ENCODE data around the gene GPR35.

GPR35 gene

DNA sequence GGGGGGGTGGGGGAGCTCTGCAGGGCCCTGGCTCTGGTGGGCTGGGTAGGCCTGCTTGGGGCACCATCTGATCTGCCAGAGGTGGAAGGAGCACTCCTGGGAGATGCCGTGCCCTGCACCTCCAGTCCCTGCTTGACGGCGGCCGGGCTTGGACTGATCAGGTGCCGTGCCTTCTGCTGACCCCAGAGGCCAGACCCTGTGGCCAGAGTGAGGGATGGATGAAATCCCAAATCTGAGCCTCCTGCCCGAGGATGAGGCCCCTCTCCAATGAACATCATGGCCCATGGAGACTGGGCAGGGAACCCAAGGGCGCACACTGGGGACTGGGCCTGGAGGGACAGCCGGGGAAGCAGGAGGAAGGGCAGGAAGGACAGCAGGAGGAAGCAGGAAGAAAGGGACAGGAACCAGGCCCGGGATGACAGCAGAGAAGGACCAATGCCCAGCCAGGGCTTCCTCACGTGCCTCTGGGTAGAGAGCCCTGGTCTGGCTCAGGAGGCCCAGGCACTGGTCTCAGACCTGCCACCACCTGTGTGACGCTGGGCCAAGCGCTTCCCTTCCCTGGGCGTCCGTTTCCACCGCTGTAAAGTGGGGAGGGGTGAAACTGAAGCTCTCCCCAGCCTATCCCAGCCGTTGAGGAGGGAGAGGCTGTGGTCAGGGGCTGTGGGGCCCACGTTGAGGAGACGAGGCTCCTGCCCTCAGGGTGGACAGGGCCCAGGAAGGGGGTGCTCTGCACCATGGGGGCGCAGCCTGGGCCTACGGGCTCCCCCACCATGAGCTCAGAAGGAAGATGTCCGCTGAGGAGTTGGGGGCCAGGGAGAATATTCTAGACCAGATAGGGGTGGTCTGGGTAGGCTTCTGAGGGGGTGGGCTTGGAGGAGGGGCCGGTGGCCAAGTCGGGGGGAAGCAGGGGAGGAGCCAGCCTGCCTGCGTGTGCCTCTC lies 1.0 kb upstream of the GPR35 start:
- no peak for DNase-seq

DNA sequence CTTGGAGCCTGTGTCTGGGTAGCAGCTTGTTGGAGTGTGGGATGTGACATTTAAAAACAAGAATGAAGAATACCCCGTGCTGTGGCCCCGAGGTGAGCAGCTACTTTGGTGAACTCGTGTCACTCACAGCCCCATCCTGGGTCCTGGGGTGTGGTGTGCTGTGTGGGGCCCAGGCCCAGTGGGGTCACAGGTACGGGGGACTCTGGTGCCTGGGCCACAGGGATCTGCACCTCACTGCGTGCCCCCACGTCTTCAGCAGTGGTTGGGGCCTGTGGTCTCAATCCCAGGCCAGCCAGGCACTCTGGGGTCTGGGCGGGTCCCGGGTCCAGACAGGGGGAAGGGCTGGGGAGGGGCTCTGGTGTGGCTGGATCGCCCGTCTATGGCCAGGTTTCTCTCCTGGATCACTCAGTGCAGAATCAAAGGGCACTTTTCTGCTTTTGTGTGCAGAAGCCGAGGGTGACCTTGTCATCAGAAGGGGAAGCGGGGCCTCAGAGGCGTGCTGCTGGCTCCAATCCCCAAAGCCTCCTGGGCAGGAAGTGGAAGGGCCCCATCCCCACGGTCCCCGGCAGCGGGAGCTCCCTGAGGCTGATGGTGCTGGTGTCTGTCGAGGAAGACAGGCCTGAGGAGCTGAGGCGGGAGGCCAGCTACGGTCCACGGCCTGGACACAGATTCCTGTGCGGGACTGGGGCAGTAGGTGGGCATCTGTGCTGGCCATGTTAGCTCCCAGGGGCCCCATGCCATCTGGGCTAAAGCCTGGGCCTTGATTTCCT lies 1.4 kb downstream of the GPR35 start:
- DNase-seq, result no peak

DNA sequence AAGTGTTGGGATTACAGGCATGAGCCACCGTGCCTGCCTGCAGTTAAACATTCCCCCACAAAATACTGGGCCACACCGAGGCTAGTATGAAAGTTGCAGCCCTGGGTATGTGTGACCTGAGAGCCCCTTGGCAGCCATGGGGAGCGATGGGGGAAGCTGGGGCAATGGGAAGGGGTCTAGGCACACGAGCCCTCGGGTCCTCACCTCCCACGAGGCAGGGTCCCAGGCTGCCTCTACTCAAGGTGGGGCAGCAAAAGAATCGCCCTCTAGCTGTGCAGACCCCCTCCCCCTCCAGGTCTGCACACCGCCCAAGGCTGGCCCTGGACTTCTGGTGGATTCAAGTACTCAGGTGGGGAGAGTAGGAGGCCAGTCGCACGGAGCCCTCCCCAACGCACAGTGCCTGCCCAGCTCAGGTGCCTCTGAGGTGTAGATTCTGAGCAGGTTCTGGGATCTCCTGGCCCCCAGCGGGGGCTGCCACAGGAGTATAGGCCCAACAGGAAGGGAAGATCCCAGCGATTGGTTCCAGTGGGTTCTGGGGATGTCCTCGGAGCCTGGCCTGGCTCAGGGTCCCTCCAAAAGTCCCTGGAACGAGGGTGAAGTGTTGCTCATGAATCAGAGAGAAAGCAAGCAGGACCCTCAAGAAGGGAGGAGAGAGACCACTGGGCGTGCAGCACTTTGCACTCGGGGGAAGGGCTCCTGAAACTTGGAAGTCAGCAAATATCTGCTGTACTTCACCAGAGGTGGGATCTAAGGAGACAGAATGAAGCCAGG lies 2.6 kb downstream of the GPR35 start:
- no peak for DNase-seq

DNA sequence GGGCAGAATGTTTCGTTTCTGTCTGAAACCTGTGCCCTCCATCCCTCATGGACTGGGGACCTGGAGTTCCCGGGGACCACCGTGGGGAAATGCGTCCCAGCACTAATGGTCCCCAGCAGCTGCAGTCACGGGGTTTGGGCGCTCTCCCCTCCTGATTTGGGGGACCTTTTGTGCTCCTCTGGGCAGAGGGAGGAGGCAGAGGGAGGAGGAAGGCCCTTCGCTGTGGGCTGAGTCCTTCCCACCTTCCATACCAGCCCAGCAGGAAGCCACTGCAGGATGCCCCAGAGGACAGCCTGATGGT lies 3.2 kb downstream of the GPR35 start:
- DNase-seq, result no peak

DNA sequence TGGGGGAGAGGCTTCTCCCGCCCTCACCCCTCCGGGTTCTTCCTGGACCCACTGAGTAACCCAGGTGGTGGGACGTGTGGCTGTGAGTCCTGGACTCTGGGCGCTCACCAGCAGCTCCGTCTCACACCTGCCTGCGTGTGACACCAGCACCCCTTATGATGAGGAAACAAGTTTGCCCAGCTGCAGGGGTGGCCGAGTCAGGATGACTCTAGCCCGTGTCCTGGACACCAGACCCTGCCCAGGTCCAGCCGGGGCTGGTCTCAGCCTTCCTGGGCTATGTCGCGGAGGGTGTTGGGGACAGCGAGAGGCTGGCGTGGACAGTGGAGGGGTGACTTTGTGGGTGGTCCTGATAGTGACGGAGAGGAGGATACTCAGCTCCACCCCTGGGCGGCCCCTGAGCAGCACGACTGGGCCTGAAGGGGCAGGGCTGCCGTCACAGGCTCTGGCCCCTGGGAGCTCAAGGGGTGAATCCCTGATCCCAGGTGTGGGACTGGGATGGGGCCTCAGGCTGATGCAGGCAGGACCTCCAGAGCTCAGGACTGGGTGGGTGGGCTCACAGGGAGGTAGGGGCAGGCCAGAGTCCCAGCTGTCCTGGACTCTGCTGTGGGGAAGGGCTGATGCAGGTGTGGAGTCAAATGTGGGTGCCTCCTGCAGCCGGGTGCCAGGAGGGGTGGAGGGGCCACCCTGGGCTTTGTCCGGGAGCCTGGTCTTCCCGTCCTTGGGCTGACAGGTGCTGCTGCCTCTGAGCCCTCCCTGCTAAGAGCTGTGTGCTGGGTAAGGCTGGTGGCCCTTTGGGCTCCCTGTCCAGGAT lies 3.7 kb downstream of the GPR35 start:
- no peak for DNase-seq

DNA sequence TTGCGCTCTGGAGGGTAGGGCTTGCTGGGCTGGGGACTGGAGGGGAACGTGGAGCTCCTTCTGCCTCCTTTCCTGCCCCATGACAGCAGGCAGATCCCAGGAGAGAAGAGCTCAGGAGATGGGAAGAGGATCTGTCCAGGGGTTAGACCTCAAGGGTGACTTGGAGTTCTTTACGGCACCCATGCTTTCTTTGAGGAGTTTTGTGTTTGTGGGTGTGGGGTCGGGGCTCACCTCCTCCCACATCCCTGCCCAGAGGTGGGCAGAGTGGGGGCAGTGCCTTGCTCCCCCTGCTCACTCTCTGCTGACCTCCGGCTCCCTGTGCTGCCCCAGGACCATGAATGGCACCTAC lies 4.3 kb downstream of the GPR35 start:
- DNase-seq, result no peak

DNA sequence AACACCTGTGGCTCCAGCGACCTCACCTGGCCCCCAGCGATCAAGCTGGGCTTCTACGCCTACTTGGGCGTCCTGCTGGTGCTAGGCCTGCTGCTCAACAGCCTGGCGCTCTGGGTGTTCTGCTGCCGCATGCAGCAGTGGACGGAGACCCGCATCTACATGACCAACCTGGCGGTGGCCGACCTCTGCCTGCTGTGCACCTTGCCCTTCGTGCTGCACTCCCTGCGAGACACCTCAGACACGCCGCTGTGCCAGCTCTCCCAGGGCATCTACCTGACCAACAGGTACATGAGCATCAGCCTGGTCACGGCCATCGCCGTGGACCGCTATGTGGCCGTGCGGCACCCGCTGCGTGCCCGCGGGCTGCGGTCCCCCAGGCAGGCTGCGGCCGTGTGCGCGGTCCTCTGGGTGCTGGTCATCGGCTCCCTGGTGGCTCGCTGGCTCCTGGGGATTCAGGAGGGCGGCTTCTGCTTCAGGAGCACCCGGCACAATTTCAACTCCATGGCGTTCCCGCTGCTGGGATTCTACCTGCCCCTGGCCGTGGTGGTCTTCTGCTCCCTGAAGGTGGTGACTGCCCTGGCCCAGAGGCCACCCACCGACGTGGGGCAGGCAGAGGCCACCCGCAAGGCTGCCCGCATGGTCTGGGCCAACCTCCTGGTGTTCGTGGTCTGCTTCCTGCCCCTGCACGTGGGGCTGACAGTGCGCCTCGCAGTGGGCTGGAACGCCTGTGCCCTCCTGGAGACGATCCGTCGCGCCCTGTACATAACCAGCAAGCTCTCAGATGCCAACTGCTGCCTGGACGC lies 4.9 kb downstream of the GPR35 start:
- DNase-seq, result no peak

DNA sequence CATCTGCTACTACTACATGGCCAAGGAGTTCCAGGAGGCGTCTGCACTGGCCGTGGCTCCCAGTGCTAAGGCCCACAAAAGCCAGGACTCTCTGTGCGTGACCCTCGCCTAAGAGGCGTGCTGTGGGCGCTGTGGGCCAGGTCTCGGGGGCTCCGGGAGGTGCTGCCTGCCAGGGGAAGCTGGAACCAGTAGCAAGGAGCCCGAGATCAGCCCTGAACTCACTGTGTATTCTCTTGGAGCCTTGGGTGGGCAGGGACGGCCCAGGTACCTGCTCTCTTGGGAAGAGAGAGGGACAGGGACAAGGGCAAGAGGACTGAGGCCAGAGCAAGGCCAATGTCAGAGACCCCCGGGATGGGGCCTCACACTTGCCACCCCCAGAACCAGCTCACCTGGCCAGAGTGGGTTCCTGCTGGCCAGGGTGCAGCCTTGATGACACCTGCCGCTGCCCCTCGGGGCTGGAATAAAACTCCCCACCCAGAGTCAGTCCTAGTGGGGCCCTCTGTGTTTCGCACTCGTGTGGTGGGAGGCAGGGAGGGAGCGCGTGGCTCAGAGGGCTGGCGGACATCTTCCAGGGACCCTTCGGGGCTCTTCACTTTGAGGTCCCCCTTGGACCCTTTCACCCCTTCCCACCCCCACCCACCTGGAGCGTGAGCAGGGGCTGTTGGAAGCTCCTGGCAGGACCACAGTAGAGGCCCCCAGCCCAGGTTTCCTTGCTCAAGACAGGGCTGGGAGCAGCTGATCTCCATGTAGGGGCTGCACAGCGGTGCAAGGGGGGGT lies 5.7 kb downstream of the GPR35 start:
- DNase-seq, result no peak

DNA sequence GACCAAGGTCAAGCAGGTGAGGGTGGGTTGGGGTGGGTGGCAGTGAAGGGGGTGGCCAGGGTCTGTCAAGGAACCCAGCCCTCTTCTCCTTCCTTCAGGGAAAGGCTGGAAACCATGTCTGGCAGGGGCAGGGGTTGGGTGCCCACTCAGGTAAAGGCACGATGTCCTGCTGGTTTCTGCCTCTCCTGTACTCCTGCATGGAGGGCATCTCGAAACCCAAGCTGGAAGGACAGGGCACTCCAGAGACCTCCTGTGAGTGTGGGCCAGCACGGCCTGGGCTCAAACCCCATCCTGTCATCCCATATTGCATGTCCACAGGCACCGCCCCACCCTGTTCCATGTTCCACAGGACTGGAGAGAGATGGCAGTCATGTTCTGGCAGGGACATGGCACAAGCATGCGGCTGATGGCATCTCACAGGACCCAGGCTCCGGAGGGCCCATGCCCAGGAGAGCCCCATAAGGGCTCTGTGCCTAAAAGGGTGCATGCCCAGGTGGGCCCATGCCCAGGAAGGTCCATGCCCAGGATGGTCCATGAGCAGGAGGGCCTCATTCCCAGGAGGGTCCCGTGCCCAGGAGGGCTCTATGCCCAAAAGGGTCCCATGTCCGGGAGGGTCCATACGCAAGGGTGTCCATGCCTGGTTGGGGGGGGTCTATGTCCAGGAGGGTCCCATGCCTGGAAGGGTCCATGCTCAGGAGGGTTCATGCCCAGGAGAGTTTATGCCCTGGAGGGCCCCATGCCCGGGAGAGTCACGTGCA lies 6.4 kb downstream of the GPR35 start:
- no peak for DNase-seq

DNA sequence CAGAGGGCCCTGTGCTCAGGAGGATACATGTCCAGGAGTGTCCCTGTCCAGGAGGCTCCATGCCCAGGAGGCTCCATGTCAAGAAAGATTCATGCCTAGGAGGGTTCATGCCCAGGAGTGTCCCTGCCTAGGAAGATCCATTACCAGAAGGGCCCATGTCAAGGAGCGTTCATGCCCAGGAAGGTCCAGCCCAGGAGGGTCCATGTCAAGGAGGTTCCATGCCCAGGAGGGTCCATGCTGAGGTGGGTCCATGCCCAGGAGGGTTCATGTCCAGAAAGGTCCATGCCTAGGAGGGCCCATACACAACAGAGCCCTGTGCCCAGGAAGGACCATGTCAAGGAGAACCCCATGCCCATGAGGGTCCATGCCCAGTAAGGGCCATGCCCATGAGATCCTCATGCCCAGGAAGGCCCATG lies 7.0 kb downstream of the GPR35 start:
- DNase-seq, result no peak

DNA sequence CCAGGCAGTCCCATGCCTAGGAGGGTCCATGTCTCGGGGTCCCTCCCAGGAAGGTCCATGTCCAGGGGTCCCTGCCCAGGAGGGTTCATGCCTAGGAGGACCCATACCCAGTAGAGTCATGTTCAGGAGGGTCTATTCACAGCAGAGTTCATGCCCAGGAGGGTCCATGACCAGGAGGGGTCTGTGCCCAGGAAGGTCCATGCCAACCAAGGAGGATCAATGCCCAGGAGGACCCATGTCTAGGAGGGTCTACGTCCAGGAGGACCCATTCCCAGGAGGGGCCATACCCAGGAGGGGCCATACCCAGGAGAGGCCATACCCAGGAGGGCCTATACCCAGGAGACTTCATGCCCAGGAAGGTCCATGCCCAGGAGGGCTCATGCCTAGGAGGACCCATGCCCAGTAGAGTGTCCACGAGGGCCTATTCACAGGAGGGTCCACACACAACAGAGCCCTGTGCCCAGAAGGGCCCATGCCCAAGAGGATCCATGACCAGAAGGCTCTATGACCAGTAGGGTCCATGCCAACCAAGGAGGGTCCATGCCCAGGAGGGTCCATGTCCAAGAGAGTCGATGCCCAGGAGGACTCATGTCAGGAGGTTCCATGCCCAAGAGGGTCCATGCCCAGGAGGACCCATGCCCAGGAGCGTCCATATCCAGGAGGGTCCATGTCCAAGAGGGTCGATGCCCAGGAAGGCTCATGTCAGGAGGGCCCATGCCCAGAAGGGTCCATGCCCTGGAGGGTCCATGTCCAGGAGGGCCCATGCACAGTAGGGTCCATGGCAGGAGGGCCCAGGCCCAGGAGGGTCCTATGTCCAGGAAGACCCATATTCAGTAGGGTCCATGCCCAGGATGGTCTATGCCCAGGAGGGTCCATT lies 10.1 kb downstream of the GPR35 start:
- no peak for DNase-seq

DNA sequence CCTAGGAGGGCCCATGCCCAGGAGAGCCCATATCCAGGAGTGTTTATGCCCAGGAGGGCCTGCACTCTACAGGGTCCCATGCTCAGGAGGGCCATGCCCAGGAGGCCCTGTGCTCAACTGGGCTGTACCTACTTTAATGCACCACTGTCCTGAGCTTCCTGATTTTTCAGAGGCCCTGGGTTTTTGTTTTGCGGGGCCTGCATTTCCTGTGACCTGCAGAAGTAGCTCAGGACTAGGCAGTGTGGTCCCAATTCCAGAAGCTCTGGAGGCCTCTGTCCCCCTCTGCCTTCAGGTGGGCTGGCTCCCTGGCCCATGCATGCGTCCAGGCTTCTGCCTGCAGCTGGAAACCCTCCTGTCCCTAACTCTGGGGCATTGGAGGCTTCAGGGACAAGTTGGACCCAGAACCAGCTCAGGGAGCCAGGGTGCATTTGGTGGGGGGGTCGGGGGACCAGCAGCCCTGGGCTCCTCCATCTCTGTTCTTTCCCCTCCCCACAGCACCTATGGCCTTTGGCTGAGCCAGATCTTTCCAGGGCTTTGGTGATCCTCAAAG lies 10.8 kb downstream of the GPR35 start:
- DNase-seq, result no peak

DNA sequence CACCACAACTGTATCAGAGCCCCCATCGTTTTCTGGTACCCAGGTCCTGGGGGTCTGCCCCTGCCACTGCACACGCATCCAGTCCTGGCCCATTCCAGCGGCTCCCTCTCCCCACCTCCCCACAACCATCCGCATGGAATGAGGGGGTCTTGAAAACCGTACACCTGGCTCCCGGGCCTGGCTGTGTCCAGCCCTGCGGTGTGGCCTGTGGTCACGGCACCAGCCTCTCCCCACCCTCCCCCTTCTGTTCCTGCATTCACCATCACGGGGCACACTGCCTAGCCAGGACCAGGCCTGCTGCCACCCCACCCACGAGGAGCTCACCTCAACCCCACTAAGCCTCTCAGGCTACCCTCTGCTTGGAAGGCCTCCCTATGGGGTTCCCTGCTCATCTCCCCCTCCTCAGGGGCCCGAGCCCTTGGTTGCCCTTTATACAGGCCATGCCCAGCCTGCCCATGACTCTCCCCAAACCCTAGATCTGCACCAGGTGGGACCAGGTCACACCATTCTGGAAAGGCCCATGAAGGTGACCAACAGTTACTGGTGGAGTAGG lies 11.4 kb downstream of the GPR35 start:
- no peak for DNase-seq

DNA sequence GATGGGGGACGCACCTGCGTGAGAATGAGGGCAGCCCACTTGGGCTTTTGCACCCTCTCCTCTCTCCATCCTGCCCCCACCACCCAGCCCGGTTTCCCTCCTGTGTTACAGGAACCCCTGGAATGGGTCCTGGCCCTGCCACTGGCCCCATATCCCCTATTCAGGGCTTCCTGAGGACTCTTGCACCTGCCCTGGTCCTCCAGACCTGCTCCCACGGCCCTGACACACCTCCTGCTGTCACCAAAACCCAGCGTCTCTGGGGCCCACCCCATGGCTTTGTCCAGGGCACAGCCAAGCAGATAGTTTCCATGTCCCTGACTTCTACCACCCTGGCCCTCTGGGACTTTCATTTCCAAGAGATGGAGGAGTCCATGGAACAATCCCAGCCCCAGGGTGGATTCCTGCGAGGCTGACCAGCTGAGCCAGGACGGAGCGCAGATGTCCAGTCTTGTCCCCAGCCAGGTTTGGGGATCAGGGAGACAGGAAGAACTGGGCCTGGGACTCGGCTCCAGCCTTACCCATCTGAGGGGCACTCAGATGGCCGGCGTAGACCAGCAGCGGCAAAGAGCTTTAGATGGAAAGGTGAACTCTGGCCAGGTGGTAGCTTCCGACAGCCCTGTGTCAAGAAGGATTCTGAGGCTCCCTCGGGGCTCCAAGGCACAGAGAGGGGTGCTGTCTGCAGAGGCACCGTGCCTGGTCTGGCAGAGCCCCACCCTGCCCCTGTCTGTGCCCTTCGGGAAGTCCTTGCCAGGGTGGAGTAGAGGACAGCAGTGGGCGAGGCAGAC lies 12.0 kb downstream of the GPR35 start:
- no peak for DNase-seq

DNA sequence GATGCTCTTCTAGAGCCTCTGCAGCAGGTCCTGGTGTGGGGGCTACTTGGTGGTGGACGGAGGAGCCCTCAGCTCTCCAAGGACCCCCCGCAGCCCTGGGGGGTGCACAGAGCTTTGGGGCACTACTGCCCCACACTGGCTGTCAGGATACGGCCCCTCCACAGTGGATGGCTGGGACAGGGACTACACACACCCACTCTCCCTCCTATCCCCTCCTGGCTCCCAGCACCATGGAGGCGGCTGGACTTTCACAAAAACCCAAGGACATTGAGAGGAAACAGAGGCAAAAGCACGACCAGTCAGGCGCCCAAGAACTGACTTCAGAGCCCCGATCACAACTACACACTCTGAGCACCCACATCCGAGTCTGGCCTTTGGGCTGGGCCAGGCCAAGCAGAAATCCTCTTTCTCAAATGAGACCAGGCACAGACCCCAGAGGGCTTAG lies 12.6 kb downstream of the GPR35 start:
- DNase-seq, result no peak

DNA sequence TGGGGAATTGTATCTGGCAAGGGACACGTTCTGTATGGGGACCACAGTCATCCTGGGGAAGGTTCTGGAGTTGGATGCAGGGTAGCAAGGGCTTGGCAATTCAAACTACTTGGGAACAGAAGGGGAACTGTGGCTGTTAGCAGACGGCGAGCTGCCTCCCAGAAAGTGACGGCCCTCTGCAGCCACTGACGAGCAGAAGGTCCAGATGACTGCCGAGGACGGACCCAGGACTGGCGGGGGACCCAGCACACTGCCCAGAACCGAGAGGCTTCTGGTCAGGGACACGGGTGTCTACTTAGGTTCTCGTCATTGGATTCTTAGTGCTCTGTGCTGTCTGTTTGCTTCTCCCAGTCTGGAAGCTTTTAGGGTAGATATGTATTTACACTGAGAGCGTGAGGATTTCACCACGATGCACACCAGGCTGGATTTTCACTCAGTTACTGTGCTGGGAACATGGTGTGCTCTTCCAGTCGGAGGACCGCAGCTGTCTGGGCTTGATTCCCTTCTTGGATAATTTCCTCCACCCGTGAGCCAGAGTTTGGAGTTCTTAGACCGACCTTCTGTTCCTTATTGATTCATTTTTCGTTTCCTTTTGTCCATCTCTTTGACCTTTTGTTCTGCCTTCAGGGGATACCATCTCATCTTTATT lies 13.4 kb downstream of the GPR35 start:
- no peak for DNase-seq

DNA sequence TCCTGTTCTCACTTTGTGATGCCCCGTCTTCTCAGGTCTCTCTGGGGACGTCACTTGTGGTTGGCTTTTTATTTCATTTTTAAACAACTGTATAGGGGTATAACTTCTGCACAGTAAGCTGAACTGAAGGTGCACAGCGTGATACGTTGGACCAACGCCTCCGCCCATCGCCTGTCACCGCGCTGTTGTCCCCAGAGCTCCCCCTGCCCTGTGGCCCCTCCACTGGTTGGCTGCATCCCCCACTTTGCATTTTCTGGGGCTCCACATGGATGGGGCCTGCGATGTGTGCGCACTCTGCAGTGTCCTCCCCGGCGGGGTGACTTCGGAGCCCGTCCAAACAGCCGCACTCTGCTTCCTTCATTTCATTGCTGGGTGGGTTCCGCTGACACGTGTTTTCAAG lies 14.3 kb downstream of the GPR35 start:
- no peak for DNase-seq

Measured in T-helper 9 cell (primary cell).